Suppressor macrophage treated with lipopolysaccharide for 4 hours (primary cell): Measurements from ENCODE around the gene TAOK2.

ENCODE experiments used
- DNase-seq: peaks from one replicate; pipeline ENCODE4 v3.0.0-alpha.2; 2020

Gene TAOK2

GRCh38 chr16:29988346-29989075 lies 14.8 kb downstream of the TAOK2 start:
- DNase-seq: no peak

- DNase-seq: no peak
Observed at GRCh38 chr16:29989111-29989858, 15.6 kb downstream of the TAOK2 start.

- no peak for DNase-seq
Observed at GRCh38 chr16:29990034-29990433, 16.4 kb downstream of the TAOK2 start.

DNA sequence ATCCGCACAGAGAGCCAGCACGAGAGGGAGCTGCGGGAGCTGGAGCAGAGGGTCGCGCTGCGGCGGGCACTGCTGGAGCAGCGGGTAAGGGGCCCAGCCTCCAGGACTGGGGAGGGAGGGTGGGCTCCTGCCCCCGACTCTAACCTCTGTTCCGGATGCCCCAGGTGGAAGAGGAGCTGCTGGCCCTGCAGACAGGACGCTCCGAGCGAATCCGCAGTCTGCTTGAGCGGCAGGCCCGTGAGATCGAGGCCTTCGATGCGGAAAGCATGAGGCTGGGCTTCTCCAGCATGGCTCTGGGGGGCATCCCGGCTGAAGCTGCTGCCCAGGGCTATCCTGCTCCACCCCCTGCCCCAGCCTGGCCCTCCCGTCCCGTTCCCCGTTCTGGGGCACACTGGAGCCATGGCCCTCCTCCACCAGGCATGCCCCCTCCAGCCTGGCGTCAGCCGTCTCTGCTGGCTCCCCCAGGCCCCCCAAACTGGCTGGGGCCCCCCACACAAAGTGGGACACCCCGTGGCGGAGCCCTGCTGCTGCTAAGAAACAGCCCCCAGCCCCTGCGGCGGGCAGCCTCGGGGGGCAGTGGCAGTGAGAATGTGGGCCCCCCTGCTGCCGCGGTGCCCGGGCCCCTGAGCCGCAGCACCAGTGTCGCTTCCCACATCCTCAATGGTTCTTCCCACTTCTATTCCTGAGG lies 17.4 kb downstream of the TAOK2 start:
- no peak for DNase-seq

GRCh38 chr16:29991571-29991904 lies 17.9 kb downstream of the TAOK2 start:
- DNase-seq: no peak

- no peak for DNase-seq
Observed at GRCh38 chr16:29992344-29992967, 18.8 kb downstream of the TAOK2 start.

DNA sequence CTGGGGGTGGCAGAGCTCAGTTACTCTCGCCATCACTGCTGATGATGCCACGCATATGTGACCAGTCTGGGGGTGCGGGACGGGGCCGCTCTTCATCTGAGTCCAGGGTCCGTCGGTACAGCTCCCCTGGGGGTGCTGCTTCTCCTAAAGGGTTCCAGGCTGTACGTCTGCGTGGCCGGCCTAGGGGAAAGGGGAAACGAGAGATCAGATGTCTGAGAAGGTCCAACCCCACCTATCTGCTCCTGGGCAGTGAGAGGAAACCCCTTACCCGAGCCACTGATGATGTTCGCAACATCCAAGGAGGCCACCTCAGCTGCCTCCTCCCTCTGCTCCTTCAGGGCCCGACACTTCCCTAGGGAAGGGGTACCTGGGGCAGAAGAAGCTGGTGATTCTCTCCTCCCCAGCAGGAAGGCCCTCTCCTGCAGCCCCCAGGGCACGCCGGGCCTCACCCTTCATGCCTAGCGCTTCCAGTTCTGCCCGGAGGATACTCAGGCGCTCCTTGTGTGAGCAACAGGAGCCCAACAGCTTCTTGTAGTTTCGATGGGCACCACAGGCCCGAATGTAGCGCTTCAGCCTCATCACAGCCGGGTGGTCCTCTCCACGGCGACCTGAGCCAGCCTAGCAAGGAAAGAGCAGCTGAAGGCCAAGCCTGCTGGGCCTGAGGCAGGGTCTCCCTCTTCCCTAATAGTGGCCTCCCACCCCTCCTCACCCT lies 19.7 kb downstream of the TAOK2 start:
- no peak for DNase-seq

- no peak for DNase-seq
Observed at GRCh38 chr16:29993903-29994599, 20.4 kb downstream of the TAOK2 start.

DNA sequence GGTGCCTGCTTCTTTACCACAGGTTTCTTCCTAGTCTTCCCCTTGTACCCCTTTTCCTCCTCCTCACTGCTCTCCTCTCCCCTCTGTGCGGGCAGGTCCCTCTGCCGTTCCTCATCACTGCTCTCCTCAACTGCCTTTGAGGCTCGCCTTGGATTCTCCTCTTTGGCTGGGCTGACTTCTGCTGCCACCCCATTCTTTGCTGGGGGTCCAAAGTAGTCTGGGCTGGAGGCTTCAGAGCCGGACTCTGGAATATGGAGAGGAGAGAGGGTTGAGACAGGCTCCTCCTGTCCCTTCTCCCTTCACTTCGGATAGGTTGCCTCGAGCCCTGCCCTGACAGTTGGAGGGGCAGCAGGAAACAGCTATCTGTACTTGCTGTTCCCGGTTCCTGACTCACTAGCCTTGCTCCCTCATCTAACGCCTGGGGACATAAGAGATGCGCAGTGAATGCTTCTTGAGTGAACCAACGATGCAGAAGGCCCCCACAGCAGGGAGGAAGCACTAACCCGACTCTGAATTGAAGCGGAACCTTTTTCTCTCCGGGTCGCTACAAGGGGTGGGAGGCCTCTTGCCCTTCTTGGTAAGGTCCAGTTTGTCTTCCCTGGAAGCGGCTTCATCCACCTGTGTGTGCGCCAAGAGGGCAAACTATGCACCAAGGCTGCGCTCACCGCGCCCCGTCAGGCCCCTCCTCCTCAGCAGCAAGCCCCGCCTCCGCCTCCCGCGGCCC lies 21.1 kb downstream of the TAOK2 start:
- DNase-seq: no peak

- peak; percentile 94 for DNase-seq
Observed at GRCh38 chr16:29995324-29995910, 21.7 kb downstream of the TAOK2 start, which contains the start of gene HIRIP3. Gene HIRIP3 (minus strand): TSS chr16:29995617. CDS start chr16:29995605, 12 bp downstream.

- peak; percentile 99 for DNase-seq
Observed at GRCh38 chr16:29995911-29996765, 22.5 kb downstream of the TAOK2 start, which contains the start of gene INO80E. Gene INO80E (plus strand): TSS chr16:29996241. CDS start chr16:29996311, 70 bp downstream.

DNA sequence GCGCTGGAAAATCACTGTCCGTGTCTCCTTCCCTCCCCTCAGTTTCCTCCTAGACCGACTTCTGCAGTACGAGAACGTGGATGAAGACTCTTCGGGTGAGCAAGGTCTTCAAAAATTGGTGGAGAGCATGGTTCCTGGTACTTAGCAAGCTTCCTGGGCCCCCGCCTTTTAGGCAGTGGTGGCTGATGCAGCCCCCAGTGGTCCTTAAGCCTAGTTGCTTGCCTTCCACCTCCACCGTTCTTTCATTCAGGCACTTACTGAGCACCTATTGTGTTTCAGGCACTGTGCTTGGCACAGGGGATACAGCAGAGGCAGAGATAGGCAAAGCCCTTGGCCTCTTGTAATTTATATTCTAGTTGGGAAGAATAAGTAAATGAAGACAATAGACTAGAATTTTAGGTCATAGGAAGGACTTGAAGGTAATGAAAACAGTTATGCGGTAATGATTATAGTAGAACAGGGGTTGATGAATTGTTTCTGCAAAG lies 23.1 kb downstream of the TAOK2 start:
- no peak for DNase-seq

GRCh38 chr16:29999605-30000004 lies 25.9 kb downstream of the TAOK2 start:
- no peak for DNase-seq

DNA sequence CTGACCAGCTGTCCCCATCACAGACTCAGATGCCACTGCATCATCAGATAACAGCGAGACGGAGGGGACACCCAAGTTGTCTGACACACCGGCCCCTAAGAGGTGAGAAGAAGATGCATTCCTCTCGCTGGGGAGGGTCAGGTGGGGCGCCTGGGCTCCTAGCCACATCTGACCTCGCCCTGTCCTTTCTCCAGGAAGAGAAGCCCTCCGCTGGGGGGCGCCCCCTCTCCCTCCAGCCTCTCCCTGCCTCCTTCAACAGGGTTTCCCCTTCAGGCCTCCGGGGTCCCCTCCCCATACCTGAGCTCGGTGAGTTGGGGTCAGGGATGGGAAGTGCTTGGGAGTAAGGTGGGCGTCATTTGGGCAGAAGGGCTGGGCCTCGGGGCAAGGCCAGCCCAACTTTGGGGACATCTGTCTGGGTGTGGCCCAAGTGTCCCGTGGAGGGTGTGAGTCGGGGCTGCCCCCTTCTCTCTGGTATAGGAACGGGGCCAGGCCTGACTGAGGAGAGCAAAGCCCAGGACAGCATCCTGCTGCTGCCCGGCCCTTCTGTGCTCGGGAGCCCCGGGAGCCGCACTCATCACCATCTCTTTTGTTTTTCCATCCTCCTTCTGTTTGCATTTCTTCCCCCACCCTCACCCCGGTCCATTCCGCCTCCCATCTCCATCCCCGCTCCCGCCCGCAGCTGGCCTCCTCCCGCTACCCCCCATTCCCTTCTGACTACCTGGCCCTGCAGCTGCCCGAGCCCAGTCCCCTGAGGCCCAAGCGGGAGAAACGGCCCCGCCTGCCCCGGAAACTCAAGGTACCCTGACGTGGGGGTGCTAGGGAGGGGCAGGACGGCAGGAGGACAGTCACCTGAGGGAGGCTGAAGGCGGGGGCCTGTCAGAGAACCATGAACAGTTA lies 27.3 kb downstream of the TAOK2 start:
- no peak for DNase-seq

- DNase-seq: no peak
Observed at GRCh38 chr16:30002614-30003346, 29.1 kb downstream of the TAOK2 start.

GRCh38 chr16:30003670-30004423 lies 30.2 kb downstream of the TAOK2 start:
- no peak for DNase-seq

GRCh38 chr16:30004424-30004776 lies 30.7 kb downstream of the TAOK2 start:
- no peak for DNase-seq
